Epithelial cell of esophagus (primary cell): Measurements from ENCODE around the gene TH.

Source experiments
- DNase-seq: peaks from one replicate; pipeline ENCODE4 v3.0.0; 2010; ENCODE audit warnings: low read depth
- H3K4me3 ChIP-seq: 2 replicates; pipeline ENCODE4 v1.5.1; 2011; ENCODE audit warnings: mild to moderate bottlenecking, low read length, control low read depth
- TF ChIP-seq, protein P1 (sequence below): IDR thresholded peaks from 2 replicates; pipeline ENCODE4 v1.5.1; 2011; ENCODE audit warnings: low read depth, mild to moderate bottlenecking, low read length, control low read depth, inconsistent platforms; ENCODE audit not compliant: insufficient read depth; ENCODE audit errors: missing control alignments

Gene TH

GRCh38 chr11:2212411-2213251 is 41.0 kb upstream of the TH start:
- TF ChIP-seq, protein P1, sequence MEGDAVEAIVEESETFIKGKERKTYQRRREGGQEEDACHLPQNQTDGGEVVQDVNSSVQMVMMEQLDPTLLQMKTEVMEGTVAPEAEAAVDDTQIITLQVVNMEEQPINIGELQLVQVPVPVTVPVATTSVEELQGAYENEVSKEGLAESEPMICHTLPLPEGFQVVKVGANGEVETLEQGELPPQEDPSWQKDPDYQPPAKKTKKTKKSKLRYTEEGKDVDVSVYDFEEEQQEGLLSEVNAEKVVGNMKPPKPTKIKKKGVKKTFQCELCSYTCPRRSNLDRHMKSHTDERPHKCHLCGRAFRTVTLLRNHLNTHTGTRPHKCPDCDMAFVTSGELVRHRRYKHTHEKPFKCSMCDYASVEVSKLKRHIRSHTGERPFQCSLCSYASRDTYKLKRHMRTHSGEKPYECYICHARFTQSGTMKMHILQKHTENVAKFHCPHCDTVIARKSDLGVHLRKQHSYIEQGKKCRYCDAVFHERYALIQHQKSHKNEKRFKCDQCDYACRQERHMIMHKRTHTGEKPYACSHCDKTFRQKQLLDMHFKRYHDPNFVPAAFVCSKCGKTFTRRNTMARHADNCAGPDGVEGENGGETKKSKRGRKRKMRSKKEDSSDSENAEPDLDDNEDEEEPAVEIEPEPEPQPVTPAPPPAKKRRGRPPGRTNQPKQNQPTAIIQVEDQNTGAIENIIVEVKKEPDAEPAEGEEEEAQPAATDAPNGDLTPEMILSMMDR: no peak
- H3K4me3 ChIP-seq: no peak overlapping the region
- DNase-seq: no peak

DNA sequence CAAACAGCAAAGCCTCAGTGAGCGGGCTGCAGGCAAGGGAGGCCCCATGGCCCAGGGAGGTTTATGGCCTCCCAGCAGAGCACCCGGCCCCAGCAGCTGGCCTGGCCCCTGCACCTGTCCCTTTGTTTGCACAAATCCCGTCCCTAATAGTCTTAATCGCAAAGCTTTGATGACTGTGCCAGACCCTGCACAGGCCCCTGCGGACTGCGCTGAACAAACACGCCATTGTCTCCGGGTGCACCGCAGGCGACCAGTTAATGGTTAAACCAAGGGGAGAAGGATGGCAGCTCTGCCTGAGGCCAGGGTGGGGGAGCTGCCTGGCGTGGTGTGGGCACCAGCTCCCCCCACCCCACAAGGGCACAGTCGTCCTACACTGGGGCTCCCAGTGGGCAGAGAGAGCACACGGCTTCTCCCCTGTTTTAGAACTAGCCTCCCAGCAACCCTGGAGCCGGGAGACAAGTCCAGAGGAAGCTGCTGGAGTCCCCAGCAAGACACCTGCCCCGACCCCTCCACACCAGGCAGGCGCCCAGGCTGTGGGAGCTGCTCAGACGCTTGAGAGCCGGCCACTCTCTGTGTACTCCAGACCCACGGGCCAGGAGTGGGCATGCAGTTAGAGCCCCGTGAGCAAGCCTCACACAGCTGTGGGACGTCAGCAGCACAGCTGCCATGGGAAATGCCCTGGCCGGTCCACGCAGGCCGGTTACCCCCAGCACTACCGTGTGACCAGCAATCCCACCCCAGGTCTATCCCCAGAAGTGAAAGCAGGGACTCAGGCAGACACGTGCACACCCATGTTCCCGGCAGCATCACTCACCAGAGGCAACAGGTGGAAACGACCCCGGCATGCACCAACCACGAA is 39.7 kb upstream of the TH start:
- TF ChIP-seq, protein P1: no peak
- DNase-seq: no peak
- H3K4me3 ChIP-seq: no peak overlapping the region

DNA sequence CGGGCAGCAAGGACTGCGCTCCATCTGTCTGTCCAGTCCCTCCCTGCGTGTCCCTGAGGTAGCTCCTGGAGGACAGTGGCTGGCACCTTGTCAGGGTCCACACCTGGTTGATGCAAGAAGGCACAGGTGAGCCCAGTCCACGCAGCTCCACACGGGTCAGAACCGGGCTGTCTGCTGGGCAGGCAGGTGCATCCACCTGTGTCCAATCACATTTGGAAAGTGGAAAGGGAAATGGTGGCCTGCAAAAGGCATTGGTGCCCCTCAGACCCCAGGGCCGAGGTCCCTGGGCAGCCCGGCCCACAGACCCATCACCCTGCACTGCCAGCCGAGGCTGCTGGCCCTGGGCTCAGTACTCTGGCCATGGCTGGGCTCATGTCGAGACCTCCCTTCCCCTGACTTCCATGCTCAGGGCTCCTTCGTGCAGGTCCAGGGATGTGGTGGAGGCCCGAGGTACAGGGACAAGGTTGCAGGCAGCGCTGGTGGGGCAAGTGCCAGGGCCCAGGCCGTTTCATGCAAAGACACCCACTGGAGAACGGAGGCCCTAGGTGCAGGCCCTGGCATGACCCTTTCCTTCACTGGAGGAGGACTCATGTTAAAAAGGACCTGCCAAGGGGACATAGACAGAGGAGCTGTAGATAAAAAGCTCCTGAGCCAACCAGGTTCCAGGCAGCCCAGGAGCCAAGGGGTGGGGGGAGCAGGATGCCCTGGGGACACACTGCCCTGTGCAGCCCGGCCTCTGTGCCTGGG is 38.9 kb upstream of the TH start:
- no peak overlapping the region for H3K4me3 ChIP-seq
- DNase-seq: no peak
- TF ChIP-seq, protein P1: no peak

GRCh38 chr11:2209900-2210321 is 38.3 kb upstream of the TH start:
- H3K4me3 ChIP-seq: no peak overlapping the region
- DNase-seq: no peak
- TF ChIP-seq, protein P1: no peak

- TF ChIP-seq, protein P1: no peak
- DNase-seq: no peak
- no peak overlapping the region for H3K4me3 ChIP-seq
Measured at GRCh38 chr11:2209370-2209801, 37.8 kb upstream of the TH start.

- DNase-seq: peak; percentile 20
- TF ChIP-seq, protein P1: peak; percentile 18
- no peak overlapping the region for H3K4me3 ChIP-seq
Measured at GRCh38 chr11:2208691-2209369, 37.2 kb upstream of the TH start.
